Loucy (cell line): ENCODE data around the gene FMN2.

Source experiments
- H2AFZ ChIP-seq: fragments of 200-600 bp; sonication (generic); 2 replicates; pipeline ENCODE4 v1.6.0; 2016; ENCODE audit warnings: antibody characterized with exemption, mild to moderate bottlenecking, low read length, moderate library complexity
- H3F3A ChIP-seq: fragments of 200-600 bp; 2 replicates; pipeline ENCODE4 v1.6.0; 2016; ENCODE audit warnings: antibody characterized with exemption, low read depth, mild to moderate bottlenecking
- H3K27me3 ChIP-seq: fragments of 200-600 bp; sonication (generic); 2 replicates; pipeline ENCODE4 v1.6.1; 2014; ENCODE audit warnings: low read length, mild to moderate bottlenecking; ENCODE audit not compliant: insufficient read depth, poor library complexity, severe bottlenecking
- H3K36me3 ChIP-seq: fragments of 200-600 bp; sonication (generic); 2 replicates; pipeline ENCODE4 v1.6.1; 2016; ENCODE audit warnings: low read length; ENCODE audit not compliant: insufficient read depth
- H3K4me1 ChIP-seq: fragments of 200-600 bp; sonication (generic); 2 replicates; pipeline ENCODE4 v1.5.1; 2014; ENCODE audit warnings: low read length, mild to moderate bottlenecking; ENCODE audit not compliant: insufficient read depth, poor library complexity, severe bottlenecking
- H3K4me2 ChIP-seq: fragments of 200-600 bp; sonication (generic); 2 replicates; pipeline ENCODE4 v1.6.0; 2014; ENCODE audit warnings: antibody characterized with exemption, low read length, low read depth, mild to moderate bottlenecking; ENCODE audit not compliant: poor library complexity, severe bottlenecking
- H3K4me3 ChIP-seq: fragments of 200-600 bp; sonication (generic); 2 replicates; pipeline ENCODE4 v1.5.1; 2014; ENCODE audit warnings: low read length, mild to moderate bottlenecking, mixed read lengths; ENCODE audit not compliant: poor library complexity, severe bottlenecking
- H3K79me2 ChIP-seq: fragments of 200-600 bp; sonication (generic); 2 replicates; pipeline ENCODE4 v1.6.1; 2014; ENCODE audit warnings: low read length; ENCODE audit not compliant: insufficient read depth
- H3K9ac ChIP-seq: fragments of 200-600 bp; sonication (generic); 2 replicates; pipeline ENCODE4 v1.6.0; 2014; ENCODE audit warnings: mild to moderate bottlenecking, low read depth, low read length, moderate library complexity; ENCODE audit not compliant: poor library complexity, severe bottlenecking
- H3K9me2 ChIP-seq: fragments of 200-600 bp; sonication (generic); replicated peaks from 2 replicates; pipeline ENCODE4 v1.6.1; 2016; ENCODE audit warnings: low read depth, low read length, mixed read lengths
- H3K9me3 ChIP-seq: fragments of 200-600 bp; sonication (generic); 2 replicates; pipeline ENCODE4 v1.6.1; 2014; ENCODE audit warnings: mild to moderate bottlenecking, antibody characterized with exemption, low read length, low read depth; ENCODE audit not compliant: insufficient read depth
- H4K20me1 ChIP-seq: fragments of 200-600 bp; sonication (generic); 2 replicates; pipeline ENCODE4 v1.6.0; 2014; ENCODE audit warnings: antibody characterized with exemption, low read length, mild to moderate bottlenecking; ENCODE audit not compliant: insufficient read depth, poor library complexity, severe bottlenecking
- CTCF ChIP-seq: fragments of 200-600 bp; sonication (generic); conservative IDR thresholded peaks from 2 replicates; pipeline ENCODE4 v1.5.1; 2014; ENCODE audit warnings: mild to moderate bottlenecking, antibody characterized with exemption, low read length
- EZH2phosphoT487 ChIP-seq: fragments of 200-600 bp; IDR thresholded peaks from 2 replicates; pipeline ENCODE4 v1.6.1; 2018; ENCODE audit warnings: antibody characterized with exemption, mild to moderate bottlenecking, moderate library complexity, borderline replicate concordance

The FMN2 gene

GRCh38 chr1:240498335-240498734, 406.7 kb downstream of the FMN2 start:
- H3K9me3 ChIP-seq: no peaks in the 10 kb centered on the region
- no peak overlapping the region for H3K4me2 ChIP-seq
- H3K9ac ChIP-seq: no peak overlapping the region
- H3K4me3 ChIP-seq: no peak overlapping the region
- no peaks in the 10 kb centered on the region for H3K79me2 ChIP-seq
- H3K36me3 ChIP-seq: no peaks in the 10 kb centered on the region
- H4K20me1 ChIP-seq: no peaks in the 10 kb centered on the region
- TF ChIP-seq CTCF: no peak
- TF ChIP-seq EZH2phosphoT487: no peak
- H2AFZ ChIP-seq: no peak overlapping the region
- no peaks in the 10 kb centered on the region for H3K27me3 ChIP-seq
- no peaks in the 10 kb centered on the region for H3K9me2 ChIP-seq
- H3K4me1 ChIP-seq: no peaks in the 10 kb centered on the region
- no peaks in the 10 kb centered on the region for H3F3A ChIP-seq

GRCh38 chr1:240499012-240499411, 407.3 kb downstream of the FMN2 start:
- H4K20me1 ChIP-seq: no peaks in the 10 kb centered on the region
- H3K36me3 ChIP-seq: no peaks in the 10 kb centered on the region
- H3F3A ChIP-seq: no peaks in the 10 kb centered on the region
- no peak overlapping the region for H3K9ac ChIP-seq
- H3K4me1 ChIP-seq: no peaks in the 10 kb centered on the region
- H3K79me2 ChIP-seq: no peaks in the 10 kb centered on the region
- no peak overlapping the region for H3K4me2 ChIP-seq
- H3K9me3 ChIP-seq: no peaks in the 10 kb centered on the region
- H2AFZ ChIP-seq: no peak overlapping the region
- no peaks in the 10 kb centered on the region for H3K9me2 ChIP-seq
- TF ChIP-seq EZH2phosphoT487 (no peak), CTCF (no peak)
- no peaks in the 10 kb centered on the region for H3K27me3 ChIP-seq
- H3K4me3 ChIP-seq: no peak overlapping the region

- no peak for TF ChIP-seq CTCF
- no peak for TF ChIP-seq EZH2phosphoT487
- Histone ChIP-seq H3F3A (no peaks in the 10 kb centered on the region), H2AFZ (no peak overlapping the region), H3K4me2 (no peak overlapping the region), H3K9me3 (no peaks in the 10 kb centered on the region), H3K4me3 (no peak overlapping the region), H3K79me2 (no peaks in the 10 kb centered on the region), H3K4me1 (no peaks in the 10 kb centered on the region), H3K36me3 (no peaks in the 10 kb centered on the region), H3K9ac (no peak overlapping the region), H3K9me2 (no peaks in the 10 kb centered on the region), H3K27me3 (no peaks in the 10 kb centered on the region), H4K20me1 (no peaks in the 10 kb centered on the region)
These were observed 409.0 kb downstream of the FMN2 start for GRCh38 chr1:240500647-240501046.
